Trophoblast cell (in vitro differentiated cells and primary cell): ENCODE results near the gene FCGR3A.
A peak's percentile ranks its signal among the peaks of the same experiment; 100 is the strongest.
"Not testable (repeated sequence)": the region's sequence is repeated elsewhere in the genome, so short reads cannot be mapped to it uniquely, and the experiment has no call there.

ENCODE experiments used
- DNase-seq, 2 donors: peaks; one replicate each; pipeline ENCODE4 v3.0.0-alpha.2; 2016
- H2AFZ ChIP-seq: 2 replicates; pipeline ENCODE4 v1.6.1; 2013; ENCODE audit warnings: low read length, moderate library complexity, mild to moderate bottlenecking; ENCODE audit not compliant: insufficient read depth, poor library complexity
- H2AK5ac ChIP-seq: 2 replicates; pipeline ENCODE4 v1.6.1; 2013; ENCODE audit warnings: mild to moderate bottlenecking, low read length
- H2BK120ac ChIP-seq: 2 replicates; pipeline ENCODE4 v1.6.1; 2013; ENCODE audit warnings: low read length, mild to moderate bottlenecking, moderate library complexity; ENCODE audit not compliant: insufficient read depth, poor library complexity
- H2BK12ac ChIP-seq: 2 replicates; pipeline ENCODE4 v1.6.1; 2013; ENCODE audit warnings: mild to moderate bottlenecking, low read length, moderate library complexity
- H2BK5ac ChIP-seq: 2 replicates; pipeline ENCODE4 v1.6.1; 2013; ENCODE audit warnings: low read length, low read depth, moderate library complexity, mild to moderate bottlenecking; ENCODE audit not compliant: poor library complexity
- H3K14ac ChIP-seq: 2 replicates; pipeline ENCODE4 v1.6.1; 2013; ENCODE audit warnings: mild to moderate bottlenecking, low read length
- H3K18ac ChIP-seq: 2 replicates; pipeline ENCODE4 v1.6.1; 2013; ENCODE audit warnings: mild to moderate bottlenecking, low read length
- H3K23ac ChIP-seq: 2 replicates; pipeline ENCODE4 v1.6.1; 2013; ENCODE audit warnings: low read length
- H3K27ac ChIP-seq: 2 replicates; pipeline ENCODE4 v1.5.1; 2013; ENCODE audit warnings: low read depth, mild to moderate bottlenecking, inconsistent platforms, low read length, moderate library complexity
- H3K27me3 ChIP-seq: 2 replicates; pipeline ENCODE4 v1.6.1; 2013; ENCODE audit warnings: inconsistent platforms, mild to moderate bottlenecking, low read length, moderate library complexity; ENCODE audit not compliant: insufficient read depth
- H3K36me3 ChIP-seq, 2 experiments: 1 replicate in 1 of 2; 2 replicates in 1 of 2; pipeline ENCODE4 v1.6.1; 2013; ENCODE audit warnings: low read length in 2 of 2, mild to moderate bottlenecking in 2 of 2, moderate library complexity in 1 of 2; ENCODE audit not compliant: insufficient read depth in 2 of 2, control insufficient read depth in 1 of 2
- H3K4ac ChIP-seq: 2 replicates; pipeline ENCODE4 v1.6.1; 2013; ENCODE audit warnings: low read depth, mild to moderate bottlenecking, low read length, moderate library complexity
- H3K4me1 ChIP-seq, 2 experiments: 1 replicate in 1 of 2; 2 replicates in 1 of 2; pipeline ENCODE4 v1.6.1; 2013; ENCODE audit warnings: low read length in 2 of 2, mild to moderate bottlenecking in 2 of 2, moderate library complexity in 1 of 2; ENCODE audit not compliant: insufficient read depth in 2 of 2, control insufficient read depth in 1 of 2
- H3K4me2 ChIP-seq: 2 replicates; pipeline ENCODE4 v1.6.1; 2013; ENCODE audit warnings: inconsistent platforms, mild to moderate bottlenecking, low read length, moderate library complexity
- H3K4me3 ChIP-seq: 2 replicates; pipeline ENCODE4 v1.5.1; 2013; ENCODE audit warnings: mild to moderate bottlenecking, low read depth, low read length, inconsistent platforms
- H3K79me1 ChIP-seq: one replicate; pipeline ENCODE4 v1.6.1; 2013; ENCODE audit warnings: low read length
- H3K79me2 ChIP-seq: 2 replicates; pipeline ENCODE4 v1.6.1; 2013; ENCODE audit warnings: low read length, mild to moderate bottlenecking; ENCODE audit not compliant: control insufficient read depth, insufficient read depth, poor library complexity
- H3K9ac ChIP-seq: 2 replicates; pipeline ENCODE4 v1.6.1; 2013; ENCODE audit warnings: mild to moderate bottlenecking, low read length
- H3K9me3 ChIP-seq: 2 replicates; pipeline ENCODE4 v1.6.1; 2013; ENCODE audit warnings: low read depth, mild to moderate bottlenecking, control low read depth, inconsistent platforms, low read length; ENCODE audit not compliant: insufficient read depth
- H4K12ac ChIP-seq: 2 replicates; pipeline ENCODE4 v1.6.1; 2013; ENCODE audit warnings: low read depth, mild to moderate bottlenecking, low read length, moderate library complexity
- H4K8ac ChIP-seq: 2 replicates; pipeline ENCODE4 v1.6.1; 2013; ENCODE audit warnings: low read depth, mild to moderate bottlenecking, low read length, moderate library complexity
- H4K91ac ChIP-seq: one replicate; pipeline ENCODE4 v1.6.1; 2013; ENCODE audit warnings: low read depth, mild to moderate bottlenecking, low read length, moderate library complexity
- WGBS: extraction: QIAGEN DNeasy Blood & Tissue Kit; methylation state at CpG from one replicate; pipeline ENCODE4 v1.1.7; 2013; ENCODE audit warnings: missing lambda C conversion rate; ENCODE audit not compliant: insufficient read length, insufficient coverage; ENCODE audit errors: extremely low coverage; 5-methylcytosine and 5-hydroxymethylcytosine counted together

FCGR3A gene

DNA sequence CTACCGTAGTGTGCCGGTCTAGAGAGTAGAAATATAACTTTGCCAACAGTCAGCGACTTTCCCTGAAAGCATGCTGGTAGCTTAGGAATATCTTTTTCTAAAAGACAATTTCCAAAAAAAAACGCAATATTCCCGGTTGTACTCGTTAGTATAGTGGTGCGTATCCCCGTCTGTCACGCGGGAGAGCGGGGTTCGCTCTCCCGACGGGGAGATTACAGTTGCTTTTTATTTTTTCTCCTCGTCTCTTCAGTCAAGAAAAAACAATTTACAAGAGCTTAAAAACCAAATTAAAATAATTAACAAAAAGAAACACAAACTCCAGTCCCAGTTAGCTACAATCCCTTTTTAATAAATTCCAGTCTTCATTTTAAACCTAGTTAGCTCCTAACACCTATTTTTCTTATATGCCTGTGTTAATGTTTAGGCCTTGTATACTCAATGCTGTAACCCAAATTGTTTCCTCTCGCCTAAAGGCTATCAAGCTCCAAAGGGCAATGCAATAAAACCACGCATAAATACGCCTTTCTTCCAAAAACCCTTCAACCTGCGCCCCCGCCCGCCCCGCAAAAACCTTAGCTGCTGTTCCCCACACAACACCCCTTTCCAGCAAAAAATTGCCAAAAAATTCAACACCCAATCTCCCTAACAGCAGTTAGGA lies 17.5 kb downstream of the FCGR3A start:
- no peak overlapping the region for H4K8ac ChIP-seq
- no peak overlapping the region for H3K9ac ChIP-seq
- H3K4ac ChIP-seq: no peak overlapping the region
- no peaks in the 10 kb centered on the region for H3K79me2 ChIP-seq
- WGBS: no CpG with 5 or more reads among the region's 22 CpGs
- no peak overlapping the region for H3K14ac ChIP-seq
- H3K36me3 ChIP-seq: no peaks in the 10 kb centered on the region
- H3K23ac ChIP-seq: no peak overlapping the region
- H3K9me3 ChIP-seq: no peaks in the 10 kb centered on the region
- H4K91ac ChIP-seq: no peak overlapping the region
- no peak overlapping the region for H3K4me3 ChIP-seq
- H2BK5ac ChIP-seq: no peak overlapping the region
- H2BK12ac ChIP-seq: no peak overlapping the region
- H3K4me1 ChIP-seq: no peaks in the 10 kb centered on the region
- no peak overlapping the region for H3K27ac ChIP-seq
- H2BK120ac ChIP-seq: no peak overlapping the region
- peak overlapping the region; percentile 59 for H3K4me2 ChIP-seq
- H2AK5ac ChIP-seq: no peak overlapping the region
- DNase-seq: no peak
- H2AFZ ChIP-seq: peak overlapping the region; percentile 17
- no peaks in the 10 kb centered on the region for H3K27me3 ChIP-seq
- H4K12ac ChIP-seq: no peak overlapping the region
- peaks cover 2% of the 10 kb centered on the region for H3K79me1 ChIP-seq
- no peak overlapping the region for H3K18ac ChIP-seq

DNA sequence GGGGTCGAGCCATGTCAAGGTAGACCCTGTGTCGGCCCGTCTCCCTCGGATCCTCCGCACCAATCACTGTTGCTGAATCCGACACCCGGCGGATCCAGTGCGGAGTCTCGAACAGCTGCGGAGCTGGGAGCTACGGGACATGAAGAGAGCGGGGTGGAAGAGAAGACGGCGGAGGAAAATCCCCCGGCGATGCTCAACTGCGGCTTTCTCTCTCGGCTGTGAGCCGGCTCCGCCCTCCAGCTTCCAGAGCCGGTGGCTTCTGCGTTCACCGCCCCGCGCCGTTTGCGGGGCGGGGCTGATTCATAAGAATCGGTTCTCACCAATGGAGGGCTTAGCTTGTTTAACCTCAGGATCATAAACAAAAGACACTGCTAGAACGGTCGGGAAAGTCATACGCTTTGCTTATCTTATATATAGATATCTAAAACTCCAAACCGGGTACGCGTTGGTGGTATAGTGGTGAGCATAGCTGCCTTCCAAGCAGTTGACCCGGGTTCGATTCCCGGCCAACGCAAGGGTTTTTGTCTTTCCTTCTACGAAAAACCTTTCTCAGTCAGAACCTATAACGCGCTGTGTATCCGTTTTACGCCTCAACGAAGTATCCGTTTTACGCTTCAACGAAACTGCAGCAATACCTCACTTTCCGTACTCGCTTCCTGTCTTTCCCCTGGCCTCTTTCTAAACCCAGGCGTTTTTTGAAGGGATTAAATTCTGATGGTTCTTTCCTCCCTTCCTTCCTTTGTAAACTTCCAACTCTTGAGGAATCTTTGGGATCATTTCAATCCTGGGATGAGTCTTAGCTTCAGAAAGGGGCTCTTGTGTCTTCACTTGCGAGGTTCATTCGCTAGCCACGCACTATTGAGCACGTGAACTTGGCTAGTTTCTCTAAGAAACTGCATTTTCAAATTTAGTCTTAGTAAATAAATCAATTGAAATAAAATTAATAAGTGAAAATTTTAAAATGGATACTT lies 18.7 kb downstream of the FCGR3A start:
- Histone ChIP-seq H3K4me3 (peak overlapping the region; percentile 67), H3K14ac (peak overlapping the region; percentile 37), H3K4me2 (peak overlapping the region; percentile 60), H2AFZ (peak overlapping the region; percentile 78)
- H3K4ac ChIP-seq, H3K18ac ChIP-seq, H4K12ac ChIP-seq, H3K9ac ChIP-seq, H2BK12ac ChIP-seq, H3K27me3 ChIP-seq, H3K23ac ChIP-seq, H3K27ac ChIP-seq, H3K4me1 ChIP-seq, H2BK5ac ChIP-seq, H3K79me2 ChIP-seq, H4K91ac ChIP-seq, H3K36me3 ChIP-seq, H4K8ac ChIP-seq, H3K79me1 ChIP-seq, H3K9me3 ChIP-seq, H2AK5ac ChIP-seq, H2BK120ac ChIP-seq: not testable (repeated sequence)
- DNase-seq: peak; percentile 93 to 96
- WGBS: no CpG with 5 or more reads among the region's 56 CpGs

- H3K23ac ChIP-seq: not testable (repeated sequence)
Measured at GRCh38 chr1:161530158-161530557, 19.5 kb downstream of the FCGR3A start.

GRCh38 chr1:161529463-161530104 lies 20.0 kb downstream of the FCGR3A start:
- not testable (repeated sequence) for H2AFZ ChIP-seq, H3K36me3 ChIP-seq, H2BK5ac ChIP-seq, H2BK12ac ChIP-seq, H3K18ac ChIP-seq, H3K23ac ChIP-seq, H3K4me1 ChIP-seq, H2AK5ac ChIP-seq, H3K79me2 ChIP-seq, H4K91ac ChIP-seq, H3K79me1 ChIP-seq, H3K14ac ChIP-seq, H4K12ac ChIP-seq, H2BK120ac ChIP-seq, H3K4ac ChIP-seq, H3K4me3 ChIP-seq, H4K8ac ChIP-seq, H3K27ac ChIP-seq, H3K9me3 ChIP-seq, H3K9ac ChIP-seq
- WGBS: no CpG with 5 or more reads among the region's 19 CpGs
- DNase-seq: peak in 1 of 2 donors; percentile 42
- Histone ChIP-seq H3K4me2 (peak overlapping the region; percentile 60), H3K27me3 (peaks cover 10% of the 10 kb centered on the region)

More at GRCh38 chr1:161530158-161530557, 19.5 kb downstream of the FCGR3A start:
- not testable (repeated sequence) for H4K8ac ChIP-seq, H3K79me2 ChIP-seq, H3K27ac ChIP-seq, H3K9me3 ChIP-seq, H2AK5ac ChIP-seq, H3K9ac ChIP-seq, H3K79me1 ChIP-seq, H4K12ac ChIP-seq, H4K91ac ChIP-seq, H2BK12ac ChIP-seq, H2BK5ac ChIP-seq, H3K4ac ChIP-seq, H2BK120ac ChIP-seq, H3K4me3 ChIP-seq, H2AFZ ChIP-seq, H3K27me3 ChIP-seq, H3K36me3 ChIP-seq, H3K14ac ChIP-seq, H3K18ac ChIP-seq, H3K4me1 ChIP-seq
- peak overlapping the region; percentile 60 for H3K4me2 ChIP-seq
- no CpG with 5 or more reads among the region's 13 CpGs for WGBS
- peak; percentile 35 to 78 for DNase-seq
